CD1c-positive myeloid dendritic cell (primary cell): Measurements from ENCODE around the gene PLPPR1.

Experiments
- DNase-seq: peaks from one replicate; pipeline ENCODE4 v3.0.0-alpha.2; 2016; ENCODE audit errors: extremely low spot score

PLPPR1 gene

DNA sequence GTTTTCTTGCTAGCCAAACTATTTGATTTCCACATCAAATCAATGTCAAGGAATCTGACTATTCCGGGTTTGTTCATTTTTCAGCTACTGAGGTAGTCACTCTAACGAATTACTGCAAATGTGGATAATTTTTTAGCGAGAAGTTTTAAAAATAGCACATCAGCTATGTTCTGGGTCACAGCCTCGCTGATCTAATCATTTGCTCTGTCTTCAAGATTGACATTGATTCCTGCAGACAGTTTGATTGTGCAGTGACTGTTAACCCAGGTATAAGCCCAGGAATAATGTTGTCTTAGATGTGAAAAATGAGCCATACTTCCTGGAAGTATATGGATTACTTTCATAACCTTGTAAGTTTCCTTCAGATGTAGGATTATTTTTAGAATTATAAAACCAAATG lies 181.1 kb downstream of the PLPPR1 start:
- DNase-seq = no peak

DNA sequence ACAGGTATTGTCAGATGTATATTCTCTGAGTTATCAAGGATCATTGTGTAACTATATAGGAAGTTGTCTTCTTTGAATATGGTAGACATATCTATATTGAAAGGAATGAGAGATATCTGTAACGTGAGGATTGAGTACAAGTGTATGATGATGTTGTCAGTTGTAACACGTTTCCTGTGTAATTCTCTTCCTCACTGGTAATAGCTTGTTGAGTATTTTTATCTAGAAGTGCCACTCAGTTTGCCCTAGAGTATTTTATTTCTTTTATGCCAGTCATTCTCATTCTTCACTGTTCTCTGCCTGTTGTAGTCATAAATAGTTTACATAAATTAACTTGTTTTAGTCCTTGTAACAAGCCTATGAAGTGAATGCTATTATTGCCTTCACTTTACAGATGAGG lies 184.1 kb downstream of the PLPPR1 start:
- no peak for DNase-seq

DNA sequence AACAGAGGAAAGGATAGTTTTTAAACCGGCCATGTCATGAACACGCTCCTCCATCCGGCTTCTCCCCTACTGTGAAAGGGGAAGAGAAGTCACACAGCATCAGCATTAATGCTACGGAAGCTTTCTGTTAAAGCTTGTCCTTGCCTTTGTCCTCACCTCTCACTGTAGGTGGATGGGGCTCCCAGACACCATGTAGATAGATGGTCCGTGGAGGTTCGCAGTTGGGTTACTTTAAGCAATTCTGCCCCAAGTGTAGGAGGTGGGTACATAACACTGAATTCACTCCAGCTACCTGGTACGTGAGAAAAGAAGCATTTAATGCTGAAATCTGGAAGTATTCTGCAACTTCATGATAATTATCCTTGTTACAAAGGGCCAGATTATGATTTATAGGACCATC lies 190.5 kb downstream of the PLPPR1 start:
- no peak for DNase-seq

DNA sequence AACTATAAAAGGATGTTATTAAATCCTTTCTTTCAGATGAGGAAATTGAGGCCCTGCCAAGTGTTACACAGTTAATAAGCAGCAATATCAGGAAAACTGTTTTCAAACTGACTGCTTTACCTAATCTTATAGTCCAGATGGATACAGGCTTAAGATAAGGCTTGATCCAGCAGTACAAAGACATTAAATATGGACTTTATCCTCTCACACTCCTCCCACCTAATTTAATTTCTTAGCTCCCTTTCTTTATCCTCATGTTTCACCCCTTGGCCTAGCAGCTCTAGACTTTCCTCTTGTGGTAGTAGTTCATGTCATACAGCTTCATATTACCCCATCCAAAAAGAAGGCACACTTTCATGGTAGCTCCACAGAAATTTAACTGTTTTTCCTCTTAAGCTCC lies 191.8 kb downstream of the PLPPR1 start:
- no peak for DNase-seq

DNA sequence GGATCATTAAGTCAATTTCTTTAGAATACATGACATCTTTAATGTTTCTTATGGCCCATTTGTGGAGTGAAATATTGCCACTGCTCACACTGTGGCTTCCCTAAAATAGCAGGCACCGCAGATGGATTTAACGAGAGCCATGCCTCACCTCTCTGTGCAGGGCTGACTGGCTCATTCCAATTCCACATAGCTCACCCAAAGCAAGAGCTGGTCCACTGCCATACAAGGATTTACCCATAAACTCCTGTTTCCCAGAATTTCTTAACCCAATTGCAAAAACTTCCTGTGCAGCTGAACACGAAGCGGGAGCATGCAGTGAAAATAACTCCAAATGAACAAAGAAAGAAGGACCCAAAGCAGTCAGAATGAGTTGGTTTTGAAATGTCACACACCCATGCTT lies 196.7 kb downstream of the PLPPR1 start:
- no peak for DNase-seq

DNA sequence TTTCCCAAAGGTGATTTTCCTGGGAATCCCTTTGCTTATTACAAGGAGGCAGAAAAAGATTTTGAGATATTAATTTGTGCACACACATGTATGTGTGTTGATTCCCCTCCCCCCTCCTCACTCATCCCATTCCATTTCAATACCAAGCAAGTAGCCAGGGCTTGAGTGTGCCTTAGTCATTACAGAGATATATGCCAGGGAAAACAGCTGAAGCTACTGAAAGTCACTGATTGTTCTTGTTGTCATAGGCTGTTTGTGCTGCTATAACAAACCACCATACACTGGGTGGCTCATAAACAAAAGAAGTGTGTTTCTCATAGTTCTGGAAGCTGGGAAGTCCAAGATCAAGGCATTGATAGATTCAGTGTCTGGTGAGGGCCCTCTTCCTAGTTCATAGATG lies 197.6 kb downstream of the PLPPR1 start:
- DNase-seq = no peak

DNA sequence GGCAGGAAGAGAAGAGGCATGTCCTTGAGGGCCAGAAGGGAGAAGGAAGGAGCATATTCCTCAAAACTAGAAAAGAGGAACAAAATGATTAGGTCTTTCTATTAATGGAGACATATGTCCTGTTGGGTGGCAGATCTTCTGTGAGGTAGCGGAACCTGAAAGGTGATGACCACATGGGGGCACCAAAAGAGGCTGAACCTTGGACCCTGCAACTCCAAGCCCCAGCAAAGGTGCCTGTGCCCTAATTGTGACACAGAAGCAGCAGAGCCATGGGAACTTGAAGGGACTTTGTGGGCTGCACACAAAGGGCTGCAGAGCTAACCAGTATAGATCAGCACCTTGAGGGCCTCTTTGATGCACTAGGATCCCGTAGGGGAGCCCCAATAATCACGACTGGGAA lies 198.3 kb downstream of the PLPPR1 start:
- DNase-seq = no peak

DNA sequence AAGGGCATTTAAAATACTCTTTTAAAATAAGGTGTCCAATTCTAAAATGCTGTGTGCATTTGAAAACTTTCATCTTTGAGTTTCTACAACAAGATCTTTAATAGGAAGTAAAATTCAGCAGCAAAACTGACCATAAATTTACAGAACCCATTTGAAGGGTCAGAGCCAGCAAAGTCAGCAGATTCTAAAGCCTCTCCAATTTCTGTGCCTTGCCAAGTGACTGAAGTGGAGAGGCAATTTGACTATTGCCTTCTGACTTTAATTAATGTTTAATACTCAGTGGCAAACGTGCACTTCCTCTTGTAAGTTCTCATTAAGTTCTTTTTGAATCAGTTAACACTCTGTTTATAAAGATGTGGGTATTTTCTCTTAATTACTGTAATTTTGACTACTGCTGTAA lies 201.1 kb downstream of the PLPPR1 start:
- no peak for DNase-seq

DNA sequence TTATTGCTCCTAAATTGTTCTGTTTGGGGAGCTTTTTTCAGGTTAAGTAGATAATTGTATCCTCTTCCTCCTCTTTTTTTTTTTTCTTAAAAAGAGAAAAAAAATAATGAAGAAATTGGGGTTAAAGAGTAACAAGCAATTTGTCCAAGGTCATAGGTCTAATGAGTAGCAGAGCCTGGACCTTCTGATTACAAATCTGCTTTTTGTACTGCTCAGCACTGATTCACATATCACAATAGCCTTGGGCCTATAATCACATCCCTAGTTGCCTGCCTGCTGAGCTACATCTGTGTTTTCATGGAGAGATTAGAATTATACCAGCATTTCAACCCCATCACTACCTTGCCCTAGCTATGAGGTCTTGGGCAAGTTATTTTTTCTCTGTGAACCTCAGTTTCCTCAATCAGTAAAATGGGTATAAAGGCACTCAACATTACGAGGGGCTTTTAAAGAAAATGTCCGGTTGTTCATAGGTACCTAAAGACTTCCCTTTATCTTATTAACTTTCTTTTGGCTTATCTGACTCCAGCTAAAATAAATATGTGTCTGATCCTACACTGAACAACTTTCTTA lies 204.0 kb downstream of the PLPPR1 start:
- no peak for DNase-seq

DNA sequence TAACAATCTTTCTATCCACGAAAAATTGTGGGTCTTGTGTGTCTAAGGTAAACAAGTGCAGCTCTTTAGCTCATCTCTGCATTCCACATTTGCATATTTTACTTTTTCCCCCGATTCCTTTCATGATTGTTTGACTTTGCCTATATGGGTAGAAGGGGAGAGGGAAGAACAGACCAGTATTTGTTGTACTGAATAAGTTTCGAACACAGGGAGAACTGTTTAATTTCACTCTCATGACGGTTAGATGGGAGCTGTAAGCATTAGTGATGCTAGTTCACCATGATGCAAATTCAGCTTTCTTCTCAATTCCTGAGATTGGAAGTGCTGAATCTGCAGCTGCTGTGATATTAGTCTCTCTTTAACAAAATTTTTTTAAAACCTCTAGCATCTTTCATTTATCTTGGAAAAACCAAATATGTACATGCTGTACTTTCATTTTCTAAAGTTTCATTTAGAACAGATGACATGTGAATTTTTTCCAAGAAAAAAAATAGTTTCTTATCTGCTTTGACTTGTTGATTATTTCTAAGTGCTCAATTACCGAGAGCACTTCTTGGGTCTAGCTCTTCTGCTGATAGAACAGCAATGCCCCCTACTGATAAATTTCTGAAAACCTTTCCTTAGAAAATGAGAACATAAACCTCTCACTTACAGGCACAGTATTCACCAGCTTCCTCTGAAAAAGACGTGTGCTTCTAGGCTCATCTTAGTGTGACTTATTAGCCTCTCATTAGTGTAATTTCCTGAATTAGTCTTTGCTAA lies 206.8 kb downstream of the PLPPR1 start:
- no peak for DNase-seq

DNA sequence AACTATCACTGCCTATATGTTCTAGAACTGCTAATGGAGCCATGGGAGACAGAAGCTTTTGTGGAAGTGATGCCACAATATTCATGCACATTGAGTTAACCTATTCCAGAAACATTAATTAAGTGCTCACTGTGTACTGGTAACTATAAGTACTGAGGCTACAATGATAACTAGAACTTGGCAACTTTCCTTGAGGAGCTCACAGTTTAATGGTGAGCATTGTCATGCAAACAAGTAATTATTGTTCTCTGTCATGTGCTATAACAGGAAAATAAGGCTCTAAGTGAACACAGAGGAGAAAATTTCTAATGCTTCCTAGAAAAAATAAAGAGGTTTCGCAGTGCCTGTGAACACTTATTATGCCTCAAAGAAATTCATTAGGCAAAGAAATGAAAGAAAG lies 214.1 kb downstream of the PLPPR1 start:
- DNase-seq = no peak

DNA sequence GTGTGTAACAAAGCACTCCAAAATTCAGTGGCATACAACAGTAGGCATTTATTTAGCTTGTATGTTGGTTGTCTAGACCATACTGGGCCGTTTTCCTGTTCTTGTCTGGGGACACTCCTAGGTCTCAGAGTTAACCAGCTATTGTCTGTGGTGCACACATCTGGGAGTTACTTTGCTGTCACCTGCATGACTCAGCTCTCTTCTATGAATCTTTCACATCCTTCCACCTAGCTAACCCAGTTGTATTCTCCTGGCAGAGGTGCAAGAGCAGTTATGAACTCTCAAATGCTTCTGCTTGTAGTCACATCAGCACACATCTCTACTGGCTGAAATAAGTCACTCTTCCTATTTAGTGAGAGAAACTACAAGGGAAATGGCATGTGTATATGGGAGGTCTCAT lies 218.2 kb downstream of the PLPPR1 start:
- DNase-seq = no peak

DNA sequence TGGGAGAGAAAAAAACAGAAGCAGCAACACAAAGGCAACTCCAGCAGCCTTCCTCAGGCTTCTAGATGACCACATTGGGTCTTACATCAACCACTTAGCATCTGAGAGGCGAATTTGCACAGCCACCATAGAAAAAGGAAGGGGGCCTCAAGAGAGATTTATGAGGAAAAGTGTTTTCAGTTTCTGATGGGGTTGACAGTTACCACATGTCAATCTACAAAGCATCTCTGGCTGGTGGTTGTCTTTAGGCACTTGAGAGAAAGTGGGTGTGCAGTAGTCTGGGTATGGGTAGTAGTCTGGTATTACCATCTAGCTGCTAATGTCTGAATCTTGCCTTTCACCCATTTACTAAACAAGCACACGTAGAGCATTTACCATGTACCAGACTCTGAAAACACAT lies 218.8 kb downstream of the PLPPR1 start:
- no peak for DNase-seq

DNA sequence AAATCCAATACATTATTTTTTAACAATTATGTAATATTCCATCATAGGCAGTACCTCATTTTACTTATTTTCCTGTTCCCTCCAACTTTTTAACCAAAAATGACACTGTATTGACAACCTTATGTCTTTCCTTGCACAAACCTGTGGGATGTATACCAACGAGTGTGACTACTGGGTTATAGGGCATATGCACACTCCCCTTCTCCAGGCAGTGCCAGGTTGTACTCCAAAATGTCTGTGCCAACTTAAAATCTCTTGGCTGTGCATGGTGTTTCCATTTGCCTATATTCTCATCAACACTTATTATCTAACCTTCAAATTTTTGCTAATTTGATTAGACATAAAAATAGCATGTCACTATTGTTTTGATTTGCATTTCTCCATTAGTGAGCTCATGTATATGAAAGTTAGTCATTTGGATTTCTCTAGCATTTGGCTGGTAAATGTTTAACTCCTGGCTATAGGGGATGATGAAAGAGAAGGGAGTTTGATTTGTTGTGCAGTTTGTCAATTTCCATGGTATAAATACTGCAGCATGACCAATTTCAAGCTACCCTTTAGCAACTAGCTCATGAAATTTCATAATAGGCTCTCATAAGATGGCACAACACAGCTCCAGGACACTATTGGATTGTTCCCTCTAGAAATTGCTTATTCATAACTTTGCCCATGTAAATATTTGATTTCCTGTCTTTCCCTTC lies 226.4 kb downstream of the PLPPR1 start:
- DNase-seq = no peak

DNA sequence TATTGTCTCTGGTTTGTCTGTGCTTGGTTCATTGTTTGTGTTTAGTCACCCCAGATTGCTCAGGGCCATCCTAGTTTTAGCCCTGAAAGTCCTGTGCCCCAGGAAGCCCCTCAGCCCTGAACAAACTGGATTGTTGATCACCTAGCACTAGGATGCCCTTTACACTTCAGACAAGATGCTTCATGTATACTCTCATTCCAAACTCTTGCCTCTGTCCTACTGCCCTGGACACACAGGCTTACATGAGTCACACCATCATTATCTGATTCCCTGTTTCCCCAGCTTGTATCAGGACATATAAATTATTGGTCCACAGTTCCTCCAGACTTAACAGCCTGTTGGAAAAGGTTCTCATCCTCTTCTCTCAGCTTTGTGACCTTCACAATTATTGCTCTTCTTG lies 236.2 kb downstream of the PLPPR1 start:
- no peak for DNase-seq

DNA sequence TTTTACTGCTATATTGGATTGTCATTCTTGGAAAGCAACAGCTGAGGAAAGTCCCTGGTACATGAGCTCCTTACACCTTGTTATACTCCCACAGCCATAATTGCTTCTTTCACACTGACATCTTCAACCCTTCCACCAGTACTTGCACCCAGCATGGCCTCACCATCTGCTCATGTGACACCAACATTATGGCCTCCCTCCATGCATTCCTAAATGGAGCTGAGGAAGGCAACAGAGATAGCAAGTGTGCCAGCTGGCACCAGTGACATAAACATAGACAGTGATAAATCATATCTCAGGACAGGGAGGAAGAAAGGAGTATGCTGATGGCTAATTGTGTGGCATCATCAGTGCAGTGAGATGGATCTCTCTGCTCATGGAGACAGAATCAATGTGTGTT lies 236.7 kb downstream of the PLPPR1 start:
- DNase-seq = no peak

DNA sequence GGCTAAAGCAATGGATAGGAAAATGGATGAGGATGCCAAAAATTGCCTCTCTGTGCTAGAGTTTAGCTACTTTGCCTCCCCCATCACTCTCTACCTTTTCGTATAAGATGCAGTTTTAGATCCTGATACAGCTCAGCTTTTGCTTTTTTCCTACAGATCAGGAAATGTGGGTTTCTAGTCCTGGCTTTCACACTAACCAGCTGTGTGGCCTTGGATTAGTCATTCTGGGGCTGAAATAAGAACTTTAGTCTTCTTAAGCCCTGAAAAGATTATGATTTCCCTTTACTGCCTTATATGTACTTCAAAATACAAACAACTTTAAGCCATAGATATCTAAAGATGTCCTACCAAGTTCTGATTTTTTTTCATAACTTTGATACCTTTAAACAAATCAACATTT lies 239.9 kb downstream of the PLPPR1 start:
- no peak for DNase-seq

DNA sequence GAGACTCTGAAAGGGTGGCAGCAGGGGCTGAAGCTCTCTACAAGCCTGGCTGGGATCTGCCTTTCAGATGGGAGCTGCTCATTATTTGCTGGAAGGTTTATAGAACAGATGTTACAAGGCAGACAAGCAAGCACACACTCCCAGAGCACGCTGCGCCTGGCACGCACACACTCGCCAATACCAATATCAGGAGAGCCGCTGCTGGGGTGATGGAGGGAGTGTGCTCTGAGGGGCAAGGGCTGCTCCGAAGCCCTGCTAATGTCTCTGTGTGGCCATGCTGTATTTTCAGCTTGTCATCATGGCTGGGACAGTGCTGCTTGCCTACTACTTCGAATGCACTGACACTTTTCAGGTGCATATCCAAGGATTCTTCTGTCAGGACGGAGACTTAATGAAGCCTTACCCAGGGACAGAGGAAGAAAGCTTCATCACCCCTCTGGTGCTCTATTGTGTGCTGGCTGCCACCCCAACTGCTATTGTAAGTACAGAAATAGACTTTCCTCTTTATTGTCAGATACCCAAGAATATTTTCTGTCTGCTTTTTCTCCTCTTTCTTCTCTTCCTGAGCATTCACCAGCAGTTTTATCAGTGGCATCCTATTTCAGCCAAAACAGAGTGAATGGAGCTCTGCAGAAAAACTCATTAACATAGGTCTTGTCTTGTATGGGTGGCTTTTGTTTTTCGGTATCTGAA lies 241.2 kb downstream of the PLPPR1 start:
- DNase-seq = no peak

DNA sequence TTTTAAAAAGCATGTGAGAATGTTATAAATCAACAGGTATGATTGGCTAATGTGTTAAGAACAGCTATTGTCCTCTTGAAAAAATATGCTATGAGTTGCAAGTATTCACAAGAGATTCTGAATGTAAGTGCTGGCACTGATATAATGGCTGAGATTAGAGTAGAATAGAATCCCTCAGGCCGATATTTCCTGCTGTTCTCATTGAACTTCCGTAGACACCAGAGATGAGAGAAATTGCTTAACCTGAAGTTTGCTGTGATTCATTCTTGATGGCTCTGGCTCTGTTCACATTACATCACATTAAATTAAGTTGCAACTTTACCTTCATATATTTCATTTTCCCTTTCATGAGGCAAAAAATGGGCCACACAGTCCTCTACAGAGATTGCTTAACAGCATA lies 241.8 kb downstream of the PLPPR1 start:
- no peak for DNase-seq

DNA sequence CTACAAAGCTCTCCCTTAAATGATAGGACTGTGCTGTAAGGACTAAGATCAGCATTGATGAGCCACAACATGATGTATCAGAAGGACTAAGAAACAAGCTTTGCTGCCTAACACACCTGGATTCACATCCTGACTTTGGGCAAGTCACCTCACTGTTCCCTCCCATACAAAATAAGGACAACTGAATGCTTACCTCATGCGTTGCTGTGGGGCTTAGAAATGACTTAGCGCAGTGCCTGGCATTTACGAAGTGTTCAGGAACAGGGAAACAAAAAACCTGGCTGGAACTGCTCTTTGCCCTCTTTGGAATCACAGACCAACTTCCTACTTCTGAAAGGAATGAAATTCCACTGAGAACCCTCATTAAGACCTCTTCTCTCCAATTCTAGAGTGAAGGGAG lies 242.6 kb downstream of the PLPPR1 start:
- DNase-seq = no peak

DNA sequence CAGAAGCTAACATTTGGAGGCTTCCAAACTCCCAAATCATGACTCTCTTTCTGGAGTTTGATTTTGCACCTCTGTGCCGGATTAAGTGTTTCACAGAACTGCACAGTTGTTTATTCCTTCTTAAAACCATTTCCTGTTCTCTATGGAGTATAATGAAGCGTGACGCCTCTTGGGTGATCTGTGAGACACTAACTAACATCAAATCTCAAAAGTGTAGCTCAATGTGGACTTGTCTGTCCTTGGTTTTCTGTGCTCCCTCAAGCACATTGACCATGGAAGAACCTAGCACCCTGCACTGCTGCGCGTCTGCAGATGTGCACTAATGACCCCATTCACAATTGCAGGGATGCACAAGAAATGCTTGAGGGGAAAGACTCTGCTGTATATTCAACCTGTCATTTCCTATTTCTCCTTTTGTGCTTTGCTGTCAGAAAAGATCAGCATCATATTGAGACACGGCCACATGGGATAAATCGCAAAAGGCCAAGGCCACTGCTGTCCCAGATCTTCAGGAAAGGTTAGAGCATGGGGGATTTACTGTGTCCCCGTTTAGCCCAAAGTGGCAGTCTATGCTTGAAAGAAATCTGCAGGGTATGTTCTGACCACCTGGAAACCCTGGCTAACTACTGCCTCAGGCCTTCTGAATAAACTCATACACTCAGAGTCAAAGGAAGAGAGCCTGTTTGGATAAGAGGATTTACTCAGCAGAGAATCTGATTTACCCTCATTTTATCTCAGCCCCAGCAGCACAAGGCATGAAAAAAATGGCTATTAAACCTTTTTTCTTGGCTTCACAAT lies 246.6 kb downstream of the PLPPR1 start:
- no peak for DNase-seq

DNA sequence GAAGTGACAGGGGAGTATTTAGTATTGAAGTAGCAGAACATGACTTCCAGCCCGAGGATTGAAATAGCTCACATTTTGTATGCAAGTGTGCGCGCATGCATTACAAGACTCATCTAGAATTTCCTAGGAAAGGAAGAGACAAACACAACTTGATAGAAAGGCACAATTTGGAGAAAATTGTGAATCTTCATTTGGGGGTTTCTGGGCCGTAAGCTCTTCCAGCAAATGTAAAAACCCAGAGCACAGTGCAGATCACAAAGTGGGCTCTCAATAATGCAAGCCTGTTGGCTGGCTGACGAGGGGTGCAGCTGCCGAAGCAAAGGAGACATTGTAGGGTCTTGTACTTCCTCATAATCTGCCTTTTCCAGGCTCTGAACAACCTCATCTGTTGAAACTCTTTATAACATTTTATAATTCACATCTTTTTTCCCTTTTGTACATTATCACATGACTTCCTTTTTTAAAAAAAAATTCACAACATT lies 247.3 kb downstream of the PLPPR1 start:
- no peak for DNase-seq
